BJ (cell line): ENCODE results near the gene KLC3. TPM values are rescaled to one million over a fixed set of nuclear protein-coding genes. Genes with fewer than 3 reads are reported as not detected.

Experiments
- CTCF ChIA-PET: fragments of 350-600 bp; formaldehyde crosslinking; extraction: SDS; loops from one replicate; lab custom pipeline; 2021; ENCODE audit warnings: antibody characterized with exemption, inconsistent platforms; lab: Yijun Ruan, JAX
- POLR2A ChIA-PET: fragments of 300-600 bp; sonication (Branson Sonifier 250); formaldehyde crosslinking; extraction: SDS; loops from one replicate; lab custom pipeline; 2021; ENCODE audit warnings: antibody characterized with exemption; lab: Charles Lee
- DNase-seq: peaks from one replicate; pipeline ENCODE4 v3.0.0-alpha.2; 2011; ENCODE audit warnings: low read depth
- H3K27me3 ChIP-seq: 2 replicates; pipeline ENCODE4 v1.6.0; 2011; ENCODE audit warnings: low read length; ENCODE audit not compliant: control insufficient read depth, insufficient read depth
- H3K36me3 ChIP-seq: 2 replicates; pipeline ENCODE4 v1.5.1; 2011; ENCODE audit warnings: low read length; ENCODE audit not compliant: control insufficient read depth, insufficient read depth
- H3K4me3 ChIP-seq: 2 replicates; pipeline ENCODE4 v1.5.1; 2011; ENCODE audit warnings: low read depth, mild to moderate bottlenecking, control low read depth, low read length
- CTCF ChIP-seq: IDR thresholded peaks from 2 replicates; pipeline ENCODE4 v1.5.1; 2011; ENCODE audit warnings: low read depth, mild to moderate bottlenecking, control low read depth, inconsistent platforms, low read length, moderate library complexity; ENCODE audit not compliant: insufficient read depth
- polyA plus RNA-seq: library from polyadenylated mRNA; depleted of rRNA; stranded (reverse); fragments of >200 nt; gene quantifications from 2 replicates; pipeline ENCODE4 v1.2.3, GENCODE V29; 2011

Gene KLC3
- polyA plus RNA-seq, 1 experiment = 0.09 TPM

DNA sequence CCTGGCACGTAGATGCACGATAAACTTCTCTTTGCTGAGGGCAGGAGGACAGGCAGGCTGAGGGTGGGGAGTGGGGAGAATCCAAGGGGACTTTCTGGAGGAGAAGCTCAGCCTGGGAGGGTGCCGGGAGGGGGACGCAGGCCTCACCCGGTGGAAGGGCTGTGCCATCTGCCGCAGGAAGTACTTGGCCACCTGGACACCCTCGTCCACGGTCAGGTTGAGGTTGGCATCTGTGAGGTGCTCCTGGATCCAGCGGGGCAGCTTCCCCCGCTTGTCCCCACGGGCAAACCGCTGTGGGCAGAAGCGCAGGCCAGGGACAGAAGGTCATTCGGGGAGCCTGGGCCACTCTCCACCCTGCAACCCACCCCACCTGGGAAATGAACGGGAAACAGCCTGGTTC, 11.5 kb downstream of the KLC3 start:
- Histone ChIP-seq H3K4me3 (no peak overlapping the region), H3K36me3 (peaks cover 30% of the 10 kb centered on the region), H3K27me3 (no peaks in the 10 kb centered on the region)
- ChIA-PET POLR2A (no interaction called here), CTCF (interaction anchor here (1.1 to 2.6 kb wide), 2 partner anchors 13 to 33 kb away, joined by 3 to 10 read pairs; no protein-coding TSS in a partner anchor)
- no peak for DNase-seq
- TF ChIP-seq CTCF = no peak

- ChIA-PET CTCF (interaction anchor here (2.6 kb wide), 1 partner anchor 14 kb away, joined by 10 read pairs; no protein-coding TSS in a partner anchor), POLR2A (no interaction called here)
- no peak for TF ChIP-seq CTCF
- Histone ChIP-seq H3K27me3 (no peaks in the 10 kb centered on the region), H3K36me3 (peaks cover 31% of the 10 kb centered on the region), H3K4me3 (no peak overlapping the region)
- no peak for DNase-seq
These were observed 11.9 kb downstream of the KLC3 start for GRCh38 chr19:45352471-45352870.

GRCh38 chr19:45352914-45353796, 12.6 kb downstream of the KLC3 start:
- Histone ChIP-seq H3K27me3 (no peaks in the 10 kb centered on the region), H3K36me3 (peaks cover 34% of the 10 kb centered on the region), H3K4me3 (no peak overlapping the region)
- ChIA-PET CTCF (interaction anchor here (2.6 kb wide), 1 partner anchor 15 kb away, joined by 10 read pairs; no protein-coding TSS in a partner anchor), POLR2A (no interaction called here)
- no peak for DNase-seq
- no peak for TF ChIP-seq CTCF

- ChIA-PET POLR2A (no interaction called here), CTCF (interaction anchor here (2.6 kb wide), 1 partner anchor 16 kb away, joined by 10 read pairs; no protein-coding TSS in a partner anchor)
- Histone ChIP-seq H3K4me3 (no peak overlapping the region), H3K36me3 (peaks cover 36% of the 10 kb centered on the region), H3K27me3 (no peaks in the 10 kb centered on the region)
- no peak for DNase-seq
- no peak for TF ChIP-seq CTCF
These were observed 13.8 kb downstream of the KLC3 start for GRCh38 chr19:45354241-45354842.

GRCh38 chr19:45355402-45355801, 14.9 kb downstream of the KLC3 start:
- no peaks in the 10 kb centered on the region for H3K27me3 ChIP-seq
- DNase-seq = no peak
- peaks cover 36% of the 10 kb centered on the region for H3K36me3 ChIP-seq
- TF ChIP-seq CTCF = no peak
- CTCF ChIA-PET = interaction anchor here (1.0 kb wide), 1 partner anchor 16 kb away, joined by 3 read pairs; no protein-coding TSS in a partner anchor
- H3K4me3 ChIP-seq = no peak overlapping the region
- POLR2A ChIA-PET = no interaction called here
